Measurements from ENCODE around the gene COL26A1.
"Not testable (repeated sequence)": the region's sequence is repeated elsewhere in the genome, so short reads cannot be mapped to it uniquely, and the experiment has no call there.

Gene COL26A1

DNA sequence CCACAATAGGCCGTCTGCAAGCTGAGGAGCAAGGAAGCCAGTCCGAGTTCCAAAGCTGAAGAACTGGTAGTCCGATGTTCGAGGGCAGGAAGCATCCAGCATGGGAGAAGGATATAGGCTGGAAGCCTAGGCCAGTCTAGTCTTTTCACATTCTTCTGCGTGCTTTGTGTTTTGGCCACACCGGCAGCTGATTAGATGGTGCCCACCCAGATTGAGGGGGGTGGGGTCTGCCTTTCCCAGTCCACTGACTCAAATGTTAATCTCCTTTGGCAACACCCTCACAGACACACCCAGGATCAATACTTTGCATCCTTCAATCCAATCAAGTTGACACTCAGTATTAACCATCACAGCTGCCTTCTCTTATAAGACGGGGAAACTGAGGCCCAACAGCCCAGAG is 142.8 kb downstream of the COL26A1 start:
- not testable (repeated sequence) for DNase-seq

DNA sequence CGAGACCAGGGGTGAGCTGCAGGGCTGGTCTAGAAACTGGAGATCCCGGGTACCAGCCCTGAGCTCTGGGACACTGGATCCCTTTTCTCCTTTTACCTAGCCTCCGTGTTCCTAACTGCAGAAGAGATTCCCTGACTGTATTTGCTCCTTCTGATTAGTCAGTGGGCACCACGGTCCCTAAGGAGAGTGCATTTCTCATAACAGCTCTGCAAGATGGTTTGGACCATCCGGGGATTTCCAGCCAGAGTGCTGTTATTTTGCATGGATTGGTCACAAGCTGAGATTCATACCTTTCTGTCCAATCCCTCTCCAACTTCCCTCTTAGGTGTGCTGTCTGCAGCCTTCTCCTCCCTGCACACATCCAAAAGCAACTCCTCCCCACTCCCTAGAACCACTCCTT is 143.9 kb downstream of the COL26A1 start:
- DNase-seq = no peak

DNA sequence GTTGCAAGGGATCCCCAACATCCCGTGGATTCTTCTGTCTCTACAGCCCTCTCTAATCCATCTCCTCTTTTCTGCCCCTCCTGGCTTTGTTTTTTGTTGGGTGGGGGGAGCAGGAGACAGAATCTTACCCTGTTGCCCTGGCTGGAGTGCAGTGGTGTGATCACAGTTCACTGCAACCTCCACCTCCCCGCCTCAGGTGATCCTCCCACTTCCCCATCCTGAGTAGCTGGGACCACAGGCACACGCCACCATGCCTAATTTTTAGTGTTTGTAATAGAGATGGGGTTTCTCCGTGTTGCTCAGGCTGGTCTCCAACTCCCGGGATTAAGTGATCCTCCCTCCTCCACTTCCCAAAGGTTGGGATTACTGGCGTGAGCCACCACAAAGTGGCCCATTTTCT is 144.7 kb downstream of the COL26A1 start:
- no peak for DNase-seq

- peak; percentile 64 for DNase-seq
These were observed 145.1 kb downstream of the COL26A1 start for GRCh38 chr7:101507791-101508252.

GRCh38 chr7:101510297-101510696 is 147.6 kb downstream of the COL26A1 start:
- no peak for DNase-seq

- DNase-seq = no peak
These were observed 149.3 kb downstream of the COL26A1 start for GRCh38 chr7:101511965-101512364.

- no peak for DNase-seq
These were observed 154.2 kb downstream of the COL26A1 start for GRCh38 chr7:101516851-101517250.

GRCh38 chr7:101517304-101517703 is 154.6 kb downstream of the COL26A1 start:
- DNase-seq = no peak

DNA sequence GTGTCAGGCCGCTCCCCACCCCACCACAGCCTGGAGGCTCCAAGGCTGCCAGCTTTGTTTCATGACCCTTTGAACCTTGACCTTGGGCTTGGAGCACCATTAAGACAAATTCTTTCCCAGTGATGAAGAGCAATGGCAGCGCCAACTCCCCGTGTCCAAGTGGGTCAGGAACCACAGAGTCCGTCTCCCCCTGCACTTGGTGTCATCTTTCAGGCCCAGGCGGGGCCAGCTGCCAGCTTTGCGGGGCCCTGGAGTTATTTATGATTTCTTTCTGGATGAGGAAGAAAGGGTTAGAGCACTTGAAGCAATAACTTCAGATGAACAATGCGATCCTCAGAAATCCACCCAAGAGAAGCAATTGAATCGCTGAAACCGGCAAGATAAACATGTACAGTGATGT is 155.7 kb downstream of the COL26A1 start:
- DNase-seq = peak; percentile 46

- no peak for DNase-seq
These were observed 156.8 kb downstream of the COL26A1 start for GRCh38 chr7:101519324-101520023.

DNA sequence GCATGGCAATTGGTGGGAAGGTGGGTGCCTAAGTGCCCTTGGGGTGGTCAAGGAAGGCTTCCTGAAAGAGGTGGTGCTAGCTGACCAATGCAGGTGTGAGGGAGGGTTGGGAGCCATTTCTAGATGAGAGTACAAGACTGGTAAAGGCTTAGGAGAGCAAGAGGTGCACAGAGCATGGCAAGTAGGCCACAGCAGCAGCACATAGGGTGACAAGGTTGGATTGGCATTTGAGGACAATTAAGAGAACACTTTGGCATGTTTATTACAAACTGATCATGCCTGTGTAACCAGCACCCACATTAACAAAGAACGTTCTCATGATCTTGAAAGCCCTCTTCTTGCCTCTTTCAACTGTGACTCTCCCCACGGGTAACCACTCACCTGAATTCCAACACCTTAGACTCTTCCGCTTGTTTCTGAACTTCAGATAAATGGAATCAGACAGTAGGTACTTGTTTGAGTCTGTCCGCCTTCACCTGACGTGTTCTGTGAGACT is 158.8 kb downstream of the COL26A1 start:
- peak; percentile 2 for DNase-seq

DNA sequence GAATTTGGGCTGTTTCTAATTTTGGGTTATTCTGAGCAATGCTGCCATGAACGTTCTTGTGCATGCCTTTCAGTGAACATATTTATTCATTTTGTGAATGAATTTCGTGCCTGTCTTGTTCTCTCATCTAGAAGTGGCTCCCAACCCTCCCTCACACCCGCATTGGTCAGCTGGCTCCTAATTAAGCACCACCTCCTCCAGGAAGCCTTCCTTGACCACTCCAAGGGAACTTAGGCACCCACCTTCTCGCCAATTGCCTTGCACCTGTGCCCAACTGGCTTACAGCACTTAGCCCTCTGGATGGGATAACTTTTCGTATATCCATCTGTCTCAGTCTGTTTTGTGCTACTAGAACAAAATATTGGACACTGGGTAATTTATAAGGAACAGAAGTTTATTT is 159.3 kb downstream of the COL26A1 start:
- no peak for DNase-seq

DNA sequence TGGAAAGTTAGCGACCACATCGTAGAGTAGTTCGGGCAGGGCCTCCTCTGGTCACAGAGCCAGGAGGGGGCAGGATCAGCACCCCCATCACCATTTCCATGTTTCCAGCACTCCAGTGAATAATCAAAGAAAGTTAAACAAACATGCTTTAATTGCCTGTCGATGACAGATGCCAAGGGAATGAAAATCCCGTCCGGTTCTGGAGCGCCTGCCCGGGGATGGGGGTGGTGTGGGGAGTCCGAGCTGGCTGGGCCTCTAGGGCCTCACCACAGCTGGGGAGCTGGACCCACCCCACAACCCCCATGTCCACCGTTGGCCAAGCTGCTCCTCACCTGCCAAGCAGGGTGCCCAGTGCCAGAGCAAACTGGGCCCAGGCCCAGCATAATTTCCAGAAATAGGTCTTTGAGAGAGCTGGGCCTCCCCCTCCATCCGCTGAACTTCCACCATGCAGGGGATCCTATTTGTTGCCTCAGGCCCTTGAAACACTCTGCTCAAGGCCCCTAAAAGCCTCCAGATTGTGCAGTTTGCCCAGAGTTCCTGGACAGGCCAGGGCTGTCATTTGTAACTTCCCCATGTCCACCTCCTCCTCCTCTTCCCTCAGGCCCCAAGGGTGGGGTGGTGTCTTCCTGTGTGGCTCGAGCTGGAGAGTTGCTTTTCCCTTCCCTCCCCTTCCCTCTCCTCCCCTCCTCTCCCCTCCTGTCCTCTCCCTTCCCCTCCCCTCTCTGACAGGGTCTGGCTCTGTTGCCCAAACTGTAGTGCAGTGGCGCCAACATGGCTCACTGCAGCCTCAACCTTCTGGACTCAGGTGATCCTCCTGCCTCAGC is 165.4 kb downstream of the COL26A1 start:
- no peak for DNase-seq

- no peak for DNase-seq
These were observed 166.9 kb downstream of the COL26A1 start for GRCh38 chr7:101529560-101529959.

- no peak for DNase-seq
These were observed 169.2 kb downstream of the COL26A1 start for GRCh38 chr7:101531726-101532357.

- DNase-seq = no peak
These were observed 169.9 kb downstream of the COL26A1 start for GRCh38 chr7:101532400-101533102.

GRCh38 chr7:101533103-101533465 is 170.4 kb downstream of the COL26A1 start:
- DNase-seq = no peak

GRCh38 chr7:101534015-101534803 is 171.5 kb downstream of the COL26A1 start:
- DNase-seq = no peak

- DNase-seq = no peak
These were observed 172.2 kb downstream of the COL26A1 start for GRCh38 chr7:101534873-101535272.

GRCh38 chr7:101535351-101535751 is 172.7 kb downstream of the COL26A1 start:
- no peak for DNase-seq

DNA sequence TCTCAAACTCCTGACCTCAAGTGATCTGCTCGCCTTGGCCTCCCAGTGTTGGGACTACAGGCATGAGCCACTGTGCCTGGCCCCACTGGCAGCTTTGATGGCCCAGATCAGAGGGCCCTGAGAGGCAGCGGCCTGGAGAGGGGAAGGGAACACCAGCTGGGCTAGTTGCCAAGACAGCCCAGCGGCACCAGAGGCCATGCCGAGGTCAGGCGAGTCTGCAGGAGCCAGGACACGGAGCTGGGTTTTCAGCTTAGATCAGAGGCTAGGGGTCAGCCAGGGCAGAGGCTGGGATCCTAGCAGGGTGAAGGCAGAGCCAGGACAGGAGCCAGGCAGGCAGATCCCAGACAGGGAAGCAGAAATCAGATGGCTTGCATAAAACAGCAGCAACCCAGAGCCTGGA is 173.6 kb downstream of the COL26A1 start:
- no peak for DNase-seq

- DNase-seq = no peak
These were observed 174.0 kb downstream of the COL26A1 start for GRCh38 chr7:101536668-101537067.
